Left colon (tissue), 2 donors: ENCODE results near the gene ACOX1. TPM values are rescaled to one million over a fixed set of nuclear protein-coding genes. Genes with fewer than 3 reads are reported as not detected.

Experiments used
- ATAC-seq: fragments of 200-7000 bp; cut with Tn5 transposase; one replicate; pipeline ENCODE4 v1.9.1; 2020; ENCODE audit warnings: mild to moderate bottlenecking, moderate library complexity
- DNase-seq, 2 donors: peaks; one replicate each; pipeline ENCODE4 v3.0.0-alpha.2; 2020
- intact Hi-C, 2 donors: fragments of 100-400 bp; cut with DNase I in 1 of 2; cut with micrococcal nuclease in 1 of 2; formaldehyde crosslinking; loops; one replicate each; pipeline versions ENCODE4 v1.11.2 to v1.14.0; 2022; cut with DNase I, micrococcal nuclease
- total RNA-seq, 2 donors: library from RNA; stranded (reverse); fragmentation: NEBNext Ultra II Directional; extraction: Animal tissue kit (Norgen Biotek cat#: 25700); gene quantifications; one replicate each; pipeline ENCODE4 v1.2.1, GENCODE V29; 2021
- donor health status: DM: no; HTN: no; CAD: no.
- donor health status: DM: yes; HTN: yes; CAD: no.

The ACOX1 gene
- total RNA-seq, 2 donors from 2014 or later = 170 to 225 TPM

GRCh38 chr17:75950855-75951554, 28.0 kb downstream of the ACOX1 start:
- ATAC-seq (no peak), DNase-seq (no peak)
- intact Hi-C loops = no loop called here

GRCh38 chr17:75950421-75950820, 28.5 kb downstream of the ACOX1 start:
- DNase-seq (no peak), ATAC-seq (no peak)
- intact Hi-C loops = no loop called here

- ATAC-seq = no peak
- intact Hi-C loops = no loop called here
- DNase-seq = no peak
Observed at GRCh38 chr17:75945211-75945610, 33.8 kb downstream of the ACOX1 start.

GRCh38 chr17:75943491-75943890, 35.5 kb downstream of the ACOX1 start:
- ATAC-seq (no peak), DNase-seq (no peak)
- intact Hi-C loops = no loop called here

GRCh38 chr17:75942473-75942872, 36.5 kb downstream of the ACOX1 start:
- intact Hi-C loops = no loop called here
- ATAC-seq = no peak
- no peak for DNase-seq

- no peak for DNase-seq
- ATAC-seq = no peak
- intact Hi-C loops = no loop called here
Observed at GRCh38 chr17:75941442-75941819, 37.5 kb downstream of the ACOX1 start.

- DNase-seq (peak; percentile 94 to 95), ATAC-seq (peak; percentile 99)
- intact Hi-C loops = no loop called here
Observed at GRCh38 chr17:75940727-75941441, 38.1 kb downstream of the ACOX1 start, which contains the start of gene FBF1. FBF1 (minus strand) TSS chr17:75941042; CDS start chr17:75938149, 2,893 bp downstream.

- ATAC-seq = no peak
- DNase-seq = no peak
- intact Hi-C loops = no loop called here
Observed at GRCh38 chr17:75937652-75938051, 41.3 kb downstream of the ACOX1 start.

- ATAC-seq = no peak
- intact Hi-C loops = no loop called here
- DNase-seq = no peak
Observed at GRCh38 chr17:75933808-75934207, 45.2 kb downstream of the ACOX1 start.

GRCh38 chr17:75932852-75933251, 46.1 kb downstream of the ACOX1 start:
- intact Hi-C loops = no loop called here
- ATAC-seq = no peak
- no peak for DNase-seq

- intact Hi-C loops = no loop called here
- DNase-seq (no peak), ATAC-seq (no peak)
Observed at GRCh38 chr17:75931062-75931461, 47.9 kb downstream of the ACOX1 start.

- ATAC-seq = peak; percentile 67
- DNase-seq = peak in 1 of 2 donors; percentile 36
- intact Hi-C loops = no loop called here
Observed at GRCh38 chr17:75927286-75927922, 51.6 kb downstream of the ACOX1 start.

- DNase-seq = no peak
- ATAC-seq = no peak
- intact Hi-C loops = no loop called here
Observed at GRCh38 chr17:75926456-75926855, 52.5 kb downstream of the ACOX1 start.

GRCh38 chr17:75925912-75926311, 53.1 kb downstream of the ACOX1 start:
- DNase-seq = no peak
- no peak for ATAC-seq
- intact Hi-C loops = no loop called here

- no peak for ATAC-seq
- DNase-seq = no peak
- intact Hi-C loops = no loop called here
Observed at GRCh38 chr17:75925103-75925502, 53.9 kb downstream of the ACOX1 start.

GRCh38 chr17:75922963-75923874, 55.7 kb downstream of the ACOX1 start:
- intact Hi-C loops = no loop called here
- DNase-seq (peak in 1 of 2 donors; percentile 44), ATAC-seq (peak; percentile 86)

- intact Hi-C loops = no loop called here
- DNase-seq (no peak), ATAC-seq (no peak)
Observed at GRCh38 chr17:75922173-75922961, 56.6 kb downstream of the ACOX1 start.

- DNase-seq (no peak), ATAC-seq (no peak)
- intact Hi-C loops = no loop called here
Observed at GRCh38 chr17:75921596-75921995, 57.4 kb downstream of the ACOX1 start.
